Smooth muscle cell (in vitro differentiated cells): ENCODE data around the gene RANBP1. TPM values are rescaled to one million over a fixed set of nuclear protein-coding genes. Genes with fewer than 3 reads are reported as not detected.

Experiments
- DNase-seq: peaks from one replicate; lab custom pipeline; 2025; ENCODE audit not compliant: unreplicated experiment; lab: John Stamatoyannopoulos, UW
- H2AFZ ChIP-seq: fragments of 200-600 bp; sonication (generic); 2 replicates; pipeline ENCODE4 v1.6.0; 2016; ENCODE audit warnings: antibody characterized with exemption, low read depth, mild to moderate bottlenecking
- H3F3A ChIP-seq: fragments of 200-600 bp; sonication (generic); 2 replicates; pipeline ENCODE4 v1.6.0; 2017; ENCODE audit warnings: antibody characterized with exemption, low read depth
- H3K27ac ChIP-seq: fragments of 200-600 bp; sonication (generic); 2 replicates; pipeline ENCODE4 v1.5.1; 2016; ENCODE audit warnings: low read depth, mild to moderate bottlenecking
- H3K27me3 ChIP-seq: fragments of 200-600 bp; sonication (generic); 2 replicates; pipeline ENCODE4 v1.6.1; 2016; ENCODE audit warnings: low read depth, mild to moderate bottlenecking
- H3K36me3 ChIP-seq: fragments of 200-600 bp; sonication (generic); 2 replicates; pipeline ENCODE4 v1.5.1; 2016; ENCODE audit warnings: low read depth
- H3K4me1 ChIP-seq: fragments of 200-600 bp; sonication (generic); 2 replicates; pipeline ENCODE4 v1.5.1; 2016; ENCODE audit warnings: low read depth
- H3K4me2 ChIP-seq: fragments of 200-600 bp; sonication (generic); 2 replicates; pipeline ENCODE4 v1.6.0; 2016; ENCODE audit warnings: mild to moderate bottlenecking
- H3K4me3 ChIP-seq: fragments of 200-600 bp; sonication (generic); 2 replicates; pipeline ENCODE4 v1.5.1; 2016; ENCODE audit warnings: mild to moderate bottlenecking
- H3K79me2 ChIP-seq: fragments of 200-600 bp; sonication (generic); 2 replicates; pipeline ENCODE4 v1.6.0; 2016; ENCODE audit warnings: low read depth, mild to moderate bottlenecking
- H3K9ac ChIP-seq: fragments of 200-600 bp; sonication (generic); 2 replicates; pipeline ENCODE4 v1.6.0; 2016; ENCODE audit warnings: low read depth
- H3K9me3 ChIP-seq: fragments of 200-600 bp; sonication (generic); replicated peaks from 2 replicates; pipeline ENCODE4 v1.5.1; 2016; ENCODE audit warnings: low read depth
- H4K20me1 ChIP-seq: fragments of 200-600 bp; sonication (generic); 2 replicates; pipeline ENCODE4 v1.6.0; 2016; ENCODE audit warnings: low read depth
- CTCF ChIP-seq: fragments of 200-600 bp; sonication (generic); IDR thresholded peaks from 2 replicates; pipeline ENCODE4 v1.5.1; 2017; ENCODE audit warnings: borderline replicate concordance, mild to moderate bottlenecking, antibody characterized with exemption; ENCODE audit not compliant: insufficient read depth, poor library complexity, severe bottlenecking
- WGBS: methylation state at CpG from one replicate; pipeline ENCODE4 v1.1.7; 2016; ENCODE audit warnings: low lambda C conversion rate; 5-methylcytosine and 5-hydroxymethylcytosine counted together
- polyA plus RNA-seq: library from polyadenylated mRNA; unstranded; fragments of >200 nt; fragmentation: Nextera tagmentation; extraction: Ambion mirVana; gene quantifications from 2 replicates; pipeline ENCODE4 v1.2.1, GENCODE V29; 2016
- total RNA-seq: library from RNA; depleted of rRNA; stranded (reverse); fragments of >200 nt; gene quantifications from 2 replicates; pipeline ENCODE4 v1.2.3, GENCODE V29; 2014

Gene RANBP1
- total and polyA plus RNA-seq, 2 experiments from 2014 or later, result 235 to 331 TPM

- no peak for TF ChIP-seq CTCF
- Histone ChIP-seq H3K4me2 (no peak overlapping the region), H3K9me3 (no peaks in the 10 kb centered on the region), H3F3A (peaks cover 4% of the 10 kb centered on the region), H3K27me3 (no peaks in the 10 kb centered on the region), H3K4me1 (peaks cover 19% of the 10 kb centered on the region), H3K79me2 (peaks cover 67% of the 10 kb centered on the region), H3K4me3 (no peak overlapping the region), H3K36me3 (no peaks in the 10 kb centered on the region), H3K27ac (no peak overlapping the region), H3K9ac (no peak overlapping the region), H2AFZ (no peak overlapping the region), H4K20me1 (peaks cover 74% of the 10 kb centered on the region)
- 91% methylated on average over 10 of the region's 10 CpGs for WGBS
- no peak for DNase-seq
These were observed 32.6 kb upstream of the RANBP1 start for GRCh38 chr22:20083157-20083890.

DNA sequence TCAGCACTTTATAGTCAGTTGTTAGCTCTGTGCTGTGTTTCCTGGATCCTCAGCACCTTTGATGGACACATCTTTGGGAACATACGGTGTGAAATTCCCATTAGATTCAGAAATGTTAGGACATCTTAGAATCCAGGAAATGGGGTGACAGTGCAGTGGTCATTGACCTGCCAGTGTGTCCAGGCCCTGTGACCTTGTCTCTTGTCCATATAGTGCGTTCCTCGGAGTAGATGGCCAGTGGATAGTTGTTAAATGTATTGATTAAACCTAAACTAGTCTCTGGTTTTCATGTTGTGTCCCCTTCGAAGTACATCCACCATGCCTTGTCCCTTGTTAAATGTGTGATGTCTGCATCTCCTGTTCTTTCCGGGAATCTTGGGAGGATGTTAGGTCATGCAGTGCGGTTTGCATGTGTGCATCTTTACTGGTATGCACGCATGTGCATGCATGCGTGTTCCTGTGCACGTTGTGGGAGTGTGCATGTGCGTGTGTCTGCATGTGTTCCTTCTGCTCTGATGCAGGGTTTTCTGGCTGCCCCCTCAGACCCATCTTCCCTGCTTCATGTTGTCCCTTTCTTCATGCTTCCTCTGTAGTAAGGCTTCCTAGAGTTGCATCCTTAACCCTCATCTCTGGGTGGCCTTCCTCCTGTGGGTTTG is 31.9 kb upstream of the RANBP1 start:
- H3K4me3 ChIP-seq, result no peak overlapping the region
- no peak for TF ChIP-seq CTCF
- H2AFZ ChIP-seq, result no peak overlapping the region
- peaks cover 67% of the 10 kb centered on the region for H3K79me2 ChIP-seq
- no peak for DNase-seq
- no peaks in the 10 kb centered on the region for H3K27me3 ChIP-seq
- no peaks in the 10 kb centered on the region for H3K9me3 ChIP-seq
- no peak overlapping the region for H3K4me2 ChIP-seq
- no peak overlapping the region for H3K27ac ChIP-seq
- 97% methylated on average over 10 of the region's 10 CpGs for WGBS
- H3K4me1 ChIP-seq, result peaks cover 19% of the 10 kb centered on the region
- no peaks in the 10 kb centered on the region for H3F3A ChIP-seq
- H3K36me3 ChIP-seq, result no peaks in the 10 kb centered on the region
- H4K20me1 ChIP-seq, result peaks cover 81% of the 10 kb centered on the region
- H3K9ac ChIP-seq, result no peak overlapping the region

GRCh38 chr22:20084547-20085413 is 31.1 kb upstream of the RANBP1 start:
- no peak overlapping the region for H3K4me3 ChIP-seq
- peaks cover 88% of the 10 kb centered on the region for H4K20me1 ChIP-seq
- no peaks in the 10 kb centered on the region for H3F3A ChIP-seq
- DNase-seq, result no peak
- no peaks in the 10 kb centered on the region for H3K27me3 ChIP-seq
- H3K27ac ChIP-seq, result no peak overlapping the region
- H3K4me1 ChIP-seq, result peaks cover 19% of the 10 kb centered on the region
- H2AFZ ChIP-seq, result no peak overlapping the region
- H3K36me3 ChIP-seq, result peaks cover 3% of the 10 kb centered on the region
- peak; percentile 29 for TF ChIP-seq CTCF
- H3K4me2 ChIP-seq, result no peak overlapping the region
- no peak overlapping the region for H3K9ac ChIP-seq
- H3K9me3 ChIP-seq, result no peaks in the 10 kb centered on the region
- peaks cover 67% of the 10 kb centered on the region for H3K79me2 ChIP-seq
- 84% methylated on average over 23 of the region's 23 CpGs for WGBS
